ENCODE data around the gene LRRC71. TPM values are rescaled to one million over a fixed set of nuclear protein-coding genes. Genes with fewer than 3 reads are reported as not detected.

Gene LRRC71
- total RNA-seq, 1 donor: 0.36 TPM

DNA sequence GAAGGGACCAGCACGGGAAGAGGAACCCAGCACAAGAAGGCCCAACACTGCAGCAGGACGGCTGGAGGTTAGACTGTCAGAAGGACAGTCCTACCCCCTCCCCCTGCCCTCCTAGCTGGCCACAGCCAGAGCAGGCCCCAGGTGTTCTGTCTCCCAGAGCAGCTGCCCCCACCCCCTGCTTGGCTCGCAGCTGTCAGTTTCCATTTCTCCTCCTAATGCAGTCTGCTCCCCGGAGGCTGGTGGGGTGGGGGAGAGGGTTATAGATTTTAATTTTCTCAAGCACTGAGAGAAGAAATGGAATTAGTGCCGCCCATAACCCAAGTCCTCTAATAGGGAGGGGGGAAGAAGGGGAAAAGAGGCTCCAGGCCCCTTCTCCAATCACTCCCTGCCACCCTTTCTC lies 40.0 kb upstream of the LRRC71 start:
- no peak for DNase-seq (ENCODE audit: insufficient read length, low spot score, missing footprints)
- Histone ChIP-seq H3K36me3 (ENCODE audit: insufficient read depth, low read length) (no peaks in the 10 kb centered on the region), H3K79me2 (ENCODE audit: insufficient read depth, low read length) (no peaks in the 10 kb centered on the region), H4K20me1 (ENCODE audit: insufficient read depth, low read length) (no peaks in the 10 kb centered on the region), H3K4me2 (ENCODE audit: insufficient read depth, low read length) (no peak overlapping the region), H2AFZ (ENCODE audit: low read length) (no peak overlapping the region), H3K9me3 (ENCODE audit: low read depth, low read length) (no peaks in the 10 kb centered on the region), H3K27me3 (ENCODE audit: insufficient read depth, low read length) (peaks cover 37% of the 10 kb centered on the region), H3K27ac (ENCODE audit: low read depth, low read length) (no peak overlapping the region), H3K4me1 (ENCODE audit: insufficient read depth, low read length) (no peaks in the 10 kb centered on the region), H3K4me3 (ENCODE audit: insufficient read depth, low read length) (no peak overlapping the region)
- TF ChIP-seq, protein P1, sequence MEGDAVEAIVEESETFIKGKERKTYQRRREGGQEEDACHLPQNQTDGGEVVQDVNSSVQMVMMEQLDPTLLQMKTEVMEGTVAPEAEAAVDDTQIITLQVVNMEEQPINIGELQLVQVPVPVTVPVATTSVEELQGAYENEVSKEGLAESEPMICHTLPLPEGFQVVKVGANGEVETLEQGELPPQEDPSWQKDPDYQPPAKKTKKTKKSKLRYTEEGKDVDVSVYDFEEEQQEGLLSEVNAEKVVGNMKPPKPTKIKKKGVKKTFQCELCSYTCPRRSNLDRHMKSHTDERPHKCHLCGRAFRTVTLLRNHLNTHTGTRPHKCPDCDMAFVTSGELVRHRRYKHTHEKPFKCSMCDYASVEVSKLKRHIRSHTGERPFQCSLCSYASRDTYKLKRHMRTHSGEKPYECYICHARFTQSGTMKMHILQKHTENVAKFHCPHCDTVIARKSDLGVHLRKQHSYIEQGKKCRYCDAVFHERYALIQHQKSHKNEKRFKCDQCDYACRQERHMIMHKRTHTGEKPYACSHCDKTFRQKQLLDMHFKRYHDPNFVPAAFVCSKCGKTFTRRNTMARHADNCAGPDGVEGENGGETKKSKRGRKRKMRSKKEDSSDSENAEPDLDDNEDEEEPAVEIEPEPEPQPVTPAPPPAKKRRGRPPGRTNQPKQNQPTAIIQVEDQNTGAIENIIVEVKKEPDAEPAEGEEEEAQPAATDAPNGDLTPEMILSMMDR (IDR thresholded peaks at IDR 0.05; ENCODE audit: extremely low read depth, low read depth, low read length): no peak

DNA sequence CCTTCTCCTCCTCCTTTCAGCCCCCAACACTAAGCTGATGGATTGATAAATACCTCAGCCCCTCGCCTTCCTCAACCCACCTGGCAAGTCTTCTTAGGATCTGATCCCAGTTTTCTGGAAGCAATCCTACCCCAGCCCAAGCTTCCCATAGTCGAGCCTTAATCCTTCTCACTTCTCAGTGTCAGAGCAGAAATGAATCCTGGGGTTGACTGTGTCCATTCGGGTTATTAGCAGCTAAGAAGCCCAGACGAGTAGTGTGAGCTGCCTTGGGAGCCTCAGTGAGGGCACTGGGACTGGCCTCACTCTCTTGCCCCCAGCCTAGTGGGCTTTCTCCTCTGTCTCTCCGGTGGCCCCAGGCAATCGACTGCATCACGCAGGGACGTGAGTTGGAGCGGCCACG lies 39.3 kb upstream of the LRRC71 start:
- H3K36me3 ChIP-seq (ENCODE audit: insufficient read depth, low read length): no peaks in the 10 kb centered on the region
- H3K27ac ChIP-seq (ENCODE audit: low read depth, low read length): no peak overlapping the region
- no peak overlapping the region for H2AFZ ChIP-seq (ENCODE audit: low read length)
- DNase-seq (ENCODE audit: insufficient read length, low spot score, missing footprints): no peak
- H3K4me3 ChIP-seq (ENCODE audit: insufficient read depth, low read length): no peak overlapping the region
- no peaks in the 10 kb centered on the region for H3K79me2 ChIP-seq (ENCODE audit: insufficient read depth, low read length)
- TF ChIP-seq, protein P1 (IDR thresholded peaks at IDR 0.05; ENCODE audit: extremely low read depth, low read depth, low read length): no peak
- H3K4me2 ChIP-seq (ENCODE audit: insufficient read depth, low read length): no peak overlapping the region
- peaks cover 40% of the 10 kb centered on the region for H3K27me3 ChIP-seq (ENCODE audit: insufficient read depth, low read length)
- no peaks in the 10 kb centered on the region for H4K20me1 ChIP-seq (ENCODE audit: insufficient read depth, low read length)
- H3K4me1 ChIP-seq (ENCODE audit: insufficient read depth, low read length): no peaks in the 10 kb centered on the region
- no peaks in the 10 kb centered on the region for H3K9me3 ChIP-seq (ENCODE audit: low read depth, low read length)

DNA sequence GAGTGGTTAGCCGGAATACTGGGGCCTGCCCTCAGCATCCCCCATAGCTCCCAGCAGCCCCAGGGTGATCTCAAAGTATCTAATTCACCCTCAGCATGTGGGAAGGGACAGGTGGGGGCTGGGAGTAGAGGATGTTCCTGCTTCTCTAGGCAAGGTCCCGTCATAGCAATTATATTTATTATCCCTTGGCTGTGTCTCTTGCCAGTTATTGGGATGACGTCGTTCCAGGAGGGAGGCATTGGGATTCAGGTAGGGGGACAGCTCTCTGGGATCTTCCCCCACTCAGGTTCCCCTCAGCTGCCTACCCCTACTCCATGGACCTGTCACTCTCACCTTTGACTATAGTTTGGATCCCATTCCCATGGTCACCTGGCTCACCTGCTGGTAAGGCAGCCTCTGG lies 38.8 kb upstream of the LRRC71 start:
- no peak for DNase-seq (ENCODE audit: insufficient read length, low spot score, missing footprints)
- Histone ChIP-seq H2AFZ (ENCODE audit: low read length) (no peak overlapping the region), H3K79me2 (ENCODE audit: insufficient read depth, low read length) (no peaks in the 10 kb centered on the region), H3K9me3 (ENCODE audit: low read depth, low read length) (no peaks in the 10 kb centered on the region), H3K4me2 (ENCODE audit: insufficient read depth, low read length) (no peak overlapping the region), H3K27ac (ENCODE audit: low read depth, low read length) (no peak overlapping the region), H3K27me3 (ENCODE audit: insufficient read depth, low read length) (peaks cover 41% of the 10 kb centered on the region), H4K20me1 (ENCODE audit: insufficient read depth, low read length) (no peaks in the 10 kb centered on the region), H3K36me3 (ENCODE audit: insufficient read depth, low read length) (no peaks in the 10 kb centered on the region), H3K4me1 (ENCODE audit: insufficient read depth, low read length) (no peaks in the 10 kb centered on the region), H3K4me3 (ENCODE audit: insufficient read depth, low read length) (no peak overlapping the region)
- TF ChIP-seq, protein P1 (IDR thresholded peaks at IDR 0.05; ENCODE audit: extremely low read depth, low read depth, low read length): no peak

- Histone ChIP-seq H3K27me3 (ENCODE audit: insufficient read depth, low read length) (peaks cover 35% of the 10 kb centered on the region), H3K4me2 (ENCODE audit: insufficient read depth, low read length) (no peak overlapping the region), H3K4me3 (ENCODE audit: insufficient read depth, low read length) (no peak overlapping the region), H3K27ac (ENCODE audit: low read depth, low read length) (no peak overlapping the region), H3K36me3 (ENCODE audit: insufficient read depth, low read length) (no peaks in the 10 kb centered on the region), H3K4me1 (ENCODE audit: insufficient read depth, low read length) (no peaks in the 10 kb centered on the region), H3K79me2 (ENCODE audit: insufficient read depth, low read length) (no peaks in the 10 kb centered on the region), H2AFZ (ENCODE audit: low read length) (no peak overlapping the region), H3K9me3 (ENCODE audit: low read depth, low read length) (no peaks in the 10 kb centered on the region), H4K20me1 (ENCODE audit: insufficient read depth, low read length) (no peaks in the 10 kb centered on the region)
- TF ChIP-seq, protein P1 (IDR thresholded peaks at IDR 0.05; ENCODE audit: extremely low read depth, low read depth, low read length): no peak
- no peak for DNase-seq (ENCODE audit: insufficient read length, low spot score, missing footprints)
These were observed 37.9 kb upstream of the LRRC71 start for GRCh38 chr1:156882543-156882942.

All from osteoblast (primary cell).